ENCODE results near the gene POU3F2.
A peak's percentile ranks its signal among the peaks of the same experiment; 100 is the strongest.

The POU3F2 gene

DNA sequence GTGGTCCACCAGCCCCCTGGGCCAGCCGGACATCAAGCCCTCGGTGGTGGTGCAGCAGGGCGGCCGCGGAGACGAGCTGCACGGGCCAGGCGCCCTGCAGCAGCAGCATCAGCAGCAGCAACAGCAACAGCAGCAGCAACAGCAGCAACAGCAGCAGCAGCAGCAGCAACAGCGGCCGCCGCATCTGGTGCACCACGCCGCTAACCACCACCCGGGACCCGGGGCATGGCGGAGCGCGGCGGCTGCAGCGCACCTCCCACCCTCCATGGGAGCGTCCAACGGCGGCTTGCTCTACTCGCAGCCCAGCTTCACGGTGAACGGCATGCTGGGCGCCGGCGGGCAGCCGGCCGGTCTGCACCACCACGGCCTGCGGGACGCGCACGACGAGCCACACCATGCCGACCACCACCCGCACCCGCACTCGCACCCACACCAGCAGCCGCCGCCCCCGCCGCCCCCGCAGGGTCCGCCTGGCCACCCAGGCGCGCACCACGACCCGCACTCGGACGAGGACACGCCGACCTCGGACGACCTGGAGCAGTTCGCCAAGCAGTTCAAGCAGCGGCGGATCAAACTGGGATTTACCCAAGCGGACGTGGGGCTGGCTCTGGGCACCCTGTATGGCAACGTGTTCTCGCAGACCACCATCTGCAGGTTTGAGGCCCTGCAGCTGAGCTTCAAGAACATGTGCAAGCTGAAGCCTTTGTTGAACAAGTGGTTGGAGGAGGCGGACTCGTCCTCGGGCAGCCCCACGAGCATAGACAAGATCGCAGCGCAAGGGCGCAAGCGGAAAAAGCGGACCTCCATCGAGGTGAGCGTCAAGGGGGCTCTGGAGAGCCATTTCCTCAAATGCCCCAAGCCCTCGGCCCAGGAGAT is 1.0 kb downstream of the POU3F2 start:
- Mint-ChIP-seq H3K36me3 (peaks cover 2% of the 10 kb centered on the region), H3K9me3 (peaks cover 2% of the 10 kb centered on the region), H3K4me3 (peak overlapping the region; percentile 37), H3K27me3 (peaks cover 36% of the 10 kb centered on the region), H3K27ac (no peak overlapping the region), H3K4me1 (peaks cover 18% of the 10 kb centered on the region)
- no peak for ATAC-seq (ENCODE audit: low read depth)
- no peak for DNase-seq (ENCODE audit: low spot score in 2 of 2)

- Mint-ChIP-seq H3K4me3 (no peak overlapping the region), H3K36me3 (peaks cover 2% of the 10 kb centered on the region), H3K9me3 (peaks cover 2% of the 10 kb centered on the region), H3K27ac (no peak overlapping the region), H3K27me3 (peaks cover 38% of the 10 kb centered on the region), H3K4me1 (peaks cover 18% of the 10 kb centered on the region)
- no peak for ATAC-seq (ENCODE audit: low read depth)
- DNase-seq (ENCODE audit: low spot score in 2 of 2) = no peak
Measured at GRCh38 chr6:98836025-98836961, 1.9 kb downstream of the POU3F2 start.

GRCh38 chr6:98836962-98837944 is 2.9 kb downstream of the POU3F2 start:
- no peak overlapping the region for H3K4me3 Mint-ChIP-seq

GRCh38 chr6:98838032-98838431 is 3.7 kb downstream of the POU3F2 start:
- H3K4me3 Mint-ChIP-seq = no peak overlapping the region
- DNase-seq (ENCODE audit: low spot score in 2 of 2) (no peak), ATAC-seq (ENCODE audit: low read depth) (no peak)
- H3K36me3 Mint-ChIP-seq = peaks cover 2% of the 10 kb centered on the region
- H3K4me1 Mint-ChIP-seq = peaks cover 17% of the 10 kb centered on the region
- no peak overlapping the region for H3K27ac Mint-ChIP-seq
- peaks cover 48% of the 10 kb centered on the region for H3K27me3 Mint-ChIP-seq
- peaks cover 5% of the 10 kb centered on the region for H3K9me3 Mint-ChIP-seq

More at GRCh38 chr6:98836962-98837944, 2.9 kb downstream of the POU3F2 start:
- ATAC-seq (ENCODE audit: low read depth) = no peak
- Mint-ChIP-seq H3K27ac (no peak overlapping the region), H3K27me3 (peaks cover 46% of the 10 kb centered on the region), H3K9me3 (peaks cover 2% of the 10 kb centered on the region), H3K4me1 (peaks cover 18% of the 10 kb centered on the region), H3K36me3 (peaks cover 2% of the 10 kb centered on the region)
- no peak for DNase-seq (ENCODE audit: low spot score in 2 of 2)

- H3K4me1 Mint-ChIP-seq = peaks cover 13% of the 10 kb centered on the region
- no peak for DNase-seq (ENCODE audit: low spot score in 2 of 2)
- H3K36me3 Mint-ChIP-seq = peaks cover 2% of the 10 kb centered on the region
- peaks cover 5% of the 10 kb centered on the region for H3K9me3 Mint-ChIP-seq
- H3K27me3 Mint-ChIP-seq = peaks cover 46% of the 10 kb centered on the region
- ATAC-seq (ENCODE audit: low read depth) = no peak
- H3K27ac Mint-ChIP-seq = no peak overlapping the region
- H3K4me3 Mint-ChIP-seq = no peak overlapping the region
Measured at GRCh38 chr6:98838975-98839374, 4.6 kb downstream of the POU3F2 start.

DNA sequence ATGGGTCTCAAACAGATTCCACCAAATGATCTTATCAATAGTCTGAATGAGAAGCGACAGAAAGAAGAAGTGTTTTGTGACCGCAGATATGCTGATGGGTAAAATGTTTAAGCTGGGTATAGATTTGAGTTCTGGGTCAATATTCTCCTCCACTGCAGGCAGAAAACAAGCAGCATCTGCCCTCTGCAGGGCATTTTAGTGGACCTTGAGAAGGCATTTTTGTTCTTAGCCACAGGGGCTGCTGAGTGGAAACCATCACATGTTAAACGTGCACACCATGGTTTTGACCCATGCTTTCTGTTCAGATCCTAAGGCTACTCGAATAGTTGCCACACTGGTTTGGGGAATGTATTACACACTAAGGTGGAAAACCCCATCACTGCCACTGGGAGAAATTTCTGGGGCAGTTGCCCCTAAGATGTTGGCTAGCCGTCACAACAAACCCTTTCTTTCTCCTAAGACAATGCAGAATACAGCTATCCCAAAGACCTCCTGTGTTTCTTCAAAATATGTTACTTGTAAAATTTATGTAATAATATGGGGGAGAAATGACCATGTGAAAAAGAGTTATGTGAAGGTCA is 5.5 kb downstream of the POU3F2 start:
- peaks cover 46% of the 10 kb centered on the region for H3K27me3 Mint-ChIP-seq
- no peak for DNase-seq (ENCODE audit: low spot score in 2 of 2)
- no peak for ATAC-seq (ENCODE audit: low read depth)
- H3K4me3 Mint-ChIP-seq = no peak overlapping the region
- peaks cover 5% of the 10 kb centered on the region for H3K9me3 Mint-ChIP-seq
- H3K27ac Mint-ChIP-seq = no peak overlapping the region
- H3K4me1 Mint-ChIP-seq = peaks cover 9% of the 10 kb centered on the region
- peaks cover 2% of the 10 kb centered on the region for H3K36me3 Mint-ChIP-seq

GRCh38 chr6:98840385-98840784 is 6.0 kb downstream of the POU3F2 start:
- Mint-ChIP-seq H3K27me3 (peaks cover 46% of the 10 kb centered on the region), H3K27ac (no peak overlapping the region), H3K4me1 (peaks cover 9% of the 10 kb centered on the region), H3K9me3 (peaks cover 5% of the 10 kb centered on the region), H3K36me3 (peaks cover 2% of the 10 kb centered on the region), H3K4me3 (no peak overlapping the region)
- ATAC-seq (ENCODE audit: low read depth) (no peak), DNase-seq (ENCODE audit: low spot score in 2 of 2) (no peak)

DNA sequence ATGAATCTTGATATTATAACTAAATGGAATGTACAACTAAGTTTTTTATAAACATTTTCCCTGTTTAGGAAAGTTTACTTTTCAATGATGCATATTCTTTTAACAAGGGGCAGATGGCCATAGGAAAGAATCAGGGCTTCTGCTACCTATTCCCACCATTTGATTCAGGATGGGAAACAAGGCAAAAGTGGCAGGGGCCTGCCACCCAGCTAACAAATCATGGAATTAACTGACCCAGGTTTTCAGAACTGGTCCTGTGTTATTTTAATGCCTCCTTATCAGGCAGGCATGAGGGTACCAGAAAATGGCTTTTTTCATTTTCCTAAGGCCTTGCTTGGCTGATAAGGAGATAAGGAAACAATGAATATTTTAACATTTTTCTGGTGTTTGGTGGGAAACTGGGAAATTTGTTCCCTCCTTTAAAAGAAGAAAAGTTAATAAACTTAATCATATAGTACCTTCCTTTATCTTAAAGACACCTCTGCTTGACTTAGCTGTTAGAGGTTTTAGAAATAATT is 6.7 kb downstream of the POU3F2 start:
- Mint-ChIP-seq H3K36me3 (no peaks in the 10 kb centered on the region), H3K4me1 (peaks cover 12% of the 10 kb centered on the region), H3K27ac (no peak overlapping the region), H3K27me3 (peaks cover 47% of the 10 kb centered on the region), H3K4me3 (no peak overlapping the region), H3K9me3 (peaks cover 5% of the 10 kb centered on the region)
- no peak for DNase-seq (ENCODE audit: low spot score in 2 of 2)
- ATAC-seq (ENCODE audit: low read depth) = no peak

DNA sequence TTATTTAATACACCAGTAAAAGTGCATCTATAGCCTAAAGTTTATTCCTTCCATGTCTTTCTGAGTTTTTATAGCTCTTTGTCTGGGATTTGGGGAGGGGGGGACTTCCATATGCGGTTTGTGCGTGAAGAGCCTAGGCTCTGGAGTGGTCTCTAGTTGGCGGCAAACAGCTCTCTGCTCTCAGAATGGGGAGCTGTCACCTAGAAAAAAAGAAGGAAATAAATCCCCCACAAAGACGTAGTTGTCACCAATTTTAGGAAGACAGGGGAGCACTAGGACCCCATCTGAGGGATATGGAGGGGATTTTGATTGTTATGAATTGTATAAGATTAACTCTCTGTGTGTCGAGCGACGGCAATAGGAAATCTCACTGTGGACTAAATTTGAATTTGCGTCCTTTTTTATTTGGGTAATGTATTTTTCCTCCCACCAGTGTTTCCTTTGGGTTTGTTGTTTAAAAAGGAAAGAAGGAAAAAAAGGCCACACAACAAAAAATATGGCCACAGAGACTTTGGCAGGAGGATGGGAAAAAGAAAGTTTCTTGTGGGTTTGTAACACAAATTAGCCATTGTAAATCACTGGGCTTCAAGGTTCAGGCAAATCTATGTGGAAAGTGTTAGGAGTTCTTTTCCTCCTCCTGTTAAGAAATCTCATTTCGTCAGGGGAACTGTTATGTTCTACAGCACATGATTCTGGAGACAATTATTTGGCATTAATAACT is 7.4 kb downstream of the POU3F2 start:
- DNase-seq (ENCODE audit: low spot score in 2 of 2) (no peak), ATAC-seq (ENCODE audit: low read depth) (no peak)
- Mint-ChIP-seq H3K4me1 (peaks cover 10% of the 10 kb centered on the region), H3K27ac (no peak overlapping the region), H3K27me3 (peaks cover 47% of the 10 kb centered on the region), H3K4me3 (no peak overlapping the region), H3K36me3 (no peaks in the 10 kb centered on the region), H3K9me3 (peaks cover 3% of the 10 kb centered on the region)

DNA sequence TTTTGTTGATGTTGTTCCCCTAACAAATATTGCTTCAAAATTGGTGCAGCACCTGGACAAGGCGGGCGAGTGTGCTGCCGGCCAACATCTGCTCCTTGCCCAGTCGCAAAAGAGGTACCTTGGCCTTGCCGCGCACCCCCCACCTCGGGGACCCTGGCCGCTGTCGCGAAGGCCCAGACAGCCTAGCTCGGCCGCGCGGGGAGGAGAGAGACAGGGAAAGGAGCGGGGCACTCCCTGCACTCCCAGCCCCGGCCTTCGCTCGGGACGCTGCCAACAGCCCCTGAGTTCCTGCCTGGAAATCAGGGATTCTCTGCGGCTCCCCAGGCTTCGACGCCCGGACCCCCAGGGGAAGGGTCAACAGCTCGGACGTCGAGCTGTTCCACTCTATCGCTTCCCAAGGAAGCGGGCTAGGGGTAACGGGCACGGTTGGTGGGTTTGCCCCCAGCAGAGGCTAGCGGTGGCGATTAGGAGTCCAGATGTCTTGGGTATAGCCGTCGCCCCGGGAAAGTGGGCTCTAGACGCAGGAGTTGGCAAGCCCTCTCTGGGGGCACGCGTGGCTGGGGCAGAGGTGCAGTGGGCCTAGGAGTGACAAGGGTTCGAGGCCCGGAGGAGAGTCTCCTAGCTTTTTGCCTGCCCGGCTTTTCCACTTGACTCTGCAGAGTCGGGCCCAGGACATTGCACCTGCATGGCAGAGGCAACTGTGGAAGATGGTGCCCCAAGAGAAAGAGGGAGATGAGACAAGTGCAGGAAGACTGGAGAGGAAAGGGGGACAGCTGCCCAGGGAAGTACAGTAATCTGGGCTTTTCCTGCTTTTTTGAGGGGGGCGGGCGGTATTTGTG is 8.2 kb downstream of the POU3F2 start:
- no peak for ATAC-seq (ENCODE audit: low read depth)
- Mint-ChIP-seq H3K36me3 (no peaks in the 10 kb centered on the region), H3K27ac (no peak overlapping the region), H3K27me3 (peaks cover 44% of the 10 kb centered on the region), H3K4me1 (peaks cover 10% of the 10 kb centered on the region), H3K9me3 (peaks cover 3% of the 10 kb centered on the region), H3K4me3 (no peak overlapping the region)
- no peak for DNase-seq (ENCODE audit: low spot score in 2 of 2)

DNA sequence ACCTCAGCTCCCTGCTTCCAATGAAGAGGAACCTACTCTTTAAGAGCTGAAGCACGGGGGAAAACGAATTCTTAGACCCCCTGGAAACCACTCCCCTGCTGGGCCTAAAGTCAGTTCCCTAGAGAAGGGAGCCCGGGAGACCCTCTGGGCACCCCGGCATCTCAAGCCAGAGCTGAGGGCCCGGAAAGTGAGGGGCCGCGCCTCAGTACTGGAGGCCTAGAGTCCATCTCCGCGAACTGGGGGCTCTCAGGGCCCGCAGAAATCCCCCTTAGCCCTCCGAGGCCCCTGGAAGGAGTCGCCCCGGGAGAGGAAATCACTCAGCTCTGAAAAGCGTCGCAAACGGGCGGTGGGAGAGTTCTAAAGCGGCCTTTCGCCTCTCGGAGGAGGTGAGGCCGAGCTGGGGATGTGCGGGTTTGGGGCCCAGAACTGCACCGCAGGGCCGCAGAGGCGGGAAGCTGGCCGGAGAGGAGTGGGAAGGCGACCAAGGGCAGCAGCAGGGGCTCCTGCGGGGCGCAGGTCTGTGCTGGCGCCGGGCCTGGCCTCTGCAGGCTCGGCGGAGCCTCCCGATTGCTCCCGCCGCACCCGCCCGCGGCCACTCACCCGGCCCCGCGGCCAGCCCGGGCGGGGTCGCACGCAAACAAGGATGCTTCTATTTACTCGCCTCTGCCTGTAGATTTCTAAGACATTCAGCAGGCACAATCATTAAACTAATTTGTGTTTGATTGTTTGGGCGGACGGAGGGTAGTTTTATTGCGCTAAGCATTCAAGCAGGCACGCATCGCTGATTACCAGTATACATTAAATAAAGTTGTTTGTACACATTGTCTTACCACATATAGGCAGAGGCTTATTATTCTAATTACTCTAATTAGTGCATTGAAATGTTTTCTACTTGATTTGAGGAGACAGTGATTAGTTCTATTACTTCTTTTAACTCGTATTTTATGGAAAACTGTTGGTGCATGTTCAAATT is 9.2 kb downstream of the POU3F2 start:
- Mint-ChIP-seq H3K27me3 (peaks cover 42% of the 10 kb centered on the region), H3K4me1 (peaks cover 12% of the 10 kb centered on the region), H3K4me3 (peak overlapping the region; percentile 29), H3K27ac (no peak overlapping the region), H3K9me3 (peaks cover 3% of the 10 kb centered on the region), H3K36me3 (no peaks in the 10 kb centered on the region)
- DNase-seq (ENCODE audit: low spot score in 2 of 2) (no peak), ATAC-seq (ENCODE audit: low read depth) (no peak)
